Suppressor macrophage treated with lipopolysaccharide for 4 hours (primary cell): ENCODE data around the gene ASXL1.

Experiments used
- DNase-seq: peaks from one replicate; pipeline ENCODE4 v3.0.0-alpha.2; 2020

Gene ASXL1

GRCh38 chr20:32442630-32443373 lies 84.7 kb downstream of the ASXL1 start:
- DNase-seq, result no peak

- DNase-seq, result no peak
Observed at GRCh38 chr20:32443386-32443974, 85.3 kb downstream of the ASXL1 start.

- DNase-seq, result no peak
Observed at GRCh38 chr20:32444474-32445220, 86.5 kb downstream of the ASXL1 start.

- no peak for DNase-seq
Observed at GRCh38 chr20:32445539-32446273, 87.6 kb downstream of the ASXL1 start.

GRCh38 chr20:32446301-32447100 lies 88.4 kb downstream of the ASXL1 start:
- no peak for DNase-seq

- no peak for DNase-seq
Observed at GRCh38 chr20:32447136-32448027, 89.3 kb downstream of the ASXL1 start.

- no peak for DNase-seq
Observed at GRCh38 chr20:32448306-32449056, 90.3 kb downstream of the ASXL1 start.

GRCh38 chr20:32449057-32449889 lies 91.1 kb downstream of the ASXL1 start:
- DNase-seq, result peak; percentile 32

GRCh38 chr20:32449890-32450401 lies 91.8 kb downstream of the ASXL1 start:
- peak; percentile 7 for DNase-seq

GRCh38 chr20:32450484-32451061 lies 92.4 kb downstream of the ASXL1 start:
- DNase-seq, result no peak

GRCh38 chr20:32451340-32451681 lies 93.2 kb downstream of the ASXL1 start:
- no peak for DNase-seq

- DNase-seq, result no peak
Observed at GRCh38 chr20:32451682-32452461, 93.7 kb downstream of the ASXL1 start.

- no peak for DNase-seq
Observed at GRCh38 chr20:32452776-32453466, 94.8 kb downstream of the ASXL1 start.

GRCh38 chr20:32453467-32454163 lies 95.5 kb downstream of the ASXL1 start:
- DNase-seq, result no peak

GRCh38 chr20:32454164-32455145 lies 96.3 kb downstream of the ASXL1 start:
- no peak for DNase-seq
